Measurements from ENCODE around the gene CAMSAP2. TPM values are rescaled to one million over a fixed set of nuclear protein-coding genes. Genes with fewer than 3 reads are reported as not detected.

Gene CAMSAP2
- polyA plus RNA-seq, 2 of the 4 experiments (the other 2 are of a cell fraction), result 17.3 to 28.5 TPM

DNA sequence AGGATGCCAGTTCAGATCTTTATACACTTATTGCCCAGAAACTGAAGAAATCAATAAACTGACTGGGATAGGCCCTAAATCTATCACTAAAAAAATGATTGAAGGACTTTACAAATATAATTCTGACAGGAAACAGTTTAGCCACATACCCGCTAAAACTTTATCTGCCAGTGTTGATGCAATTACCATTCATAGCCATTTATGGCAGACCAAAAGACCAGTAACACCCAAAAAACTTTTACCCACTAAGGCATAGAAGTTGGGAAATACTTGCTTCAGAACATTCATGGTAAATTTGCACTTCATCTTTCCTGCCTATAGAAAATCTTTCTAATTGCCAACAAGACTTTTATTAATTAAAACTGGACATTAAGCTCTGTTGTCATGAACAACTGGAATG lies 119.1 kb downstream of the CAMSAP2 start:
- TF ChIP-seq NPAS2 (CRISPR knock-in tag; IDR thresholded peaks at IDR 0.05; ENCODE audit: borderline replicate concordance) (no peak), SMC3 (IDR thresholded peaks at IDR 0.05) (no peak), RCOR1 (IDR thresholded peaks at IDR 0.05; ENCODE audit: low read depth, low read length) (no peak), RFX5 (IDR thresholded peaks at IDR 0.05) (no peak), USF2 (IDR thresholded peaks at IDR 0.05) (no peak), ESRRA (IDR thresholded peaks at IDR 0.05; ENCODE audit: borderline replicate concordance, low read length) (no peak), HMGXB4 (CRISPR knock-in tag; IDR thresholded peaks at IDR 0.05; ENCODE audit: borderline replicate concordance) (no peak), POLR2AphosphoS2 (conservative IDR thresholded peaks at IDR 0.05; ENCODE audit: low read length) (no peak), BHLHE40 (IDR thresholded peaks at IDR 0.05; ENCODE audit: low read depth, low read length) (no peak), MYC (IDR thresholded peaks at IDR 0.05; ENCODE audit: borderline replicate concordance, low read length) (no peak), HOXB13 (CRISPR knock-in tag; IDR thresholded peaks at IDR 0.05; ENCODE audit: low read depth) (no peak), ATOH8 (CRISPR knock-in tag; IDR thresholded peaks at IDR 0.05; ENCODE audit: low read depth) (no peak), NFE2L2 (conservative IDR thresholded peaks at IDR 0.05; ENCODE audit: low read length) (no peak), ZFP36 (IDR thresholded peaks at IDR 0.05; ENCODE audit: borderline replicate concordance, partially characterized antibody) (no peak), HDAC2 (IDR thresholded peaks at IDR 0.05) (no peak), CEBPB (IDR thresholded peaks at IDR 0.05) (no peak), EP300 (IDR thresholded peaks at IDR 0.05) (no peak), NR3C1 (IDR thresholded peaks at IDR 0.05) (no peak)
- H3K27ac ChIP-seq, result no peak overlapping the region
- H3K4me2 ChIP-seq, result no peak overlapping the region
- H3K9me3 ChIP-seq, result no peaks in the 10 kb centered on the region
- no peak overlapping the region for H3K4me3 ChIP-seq
- ChIA-PET CTCF (no interaction called here), POLR2A (interaction anchor here (0.6 kb wide), 1 partner anchor 163 kb away, joined by 4 read pairs; no protein-coding TSS in a partner anchor)
- H3K4me1 ChIP-seq, result no peaks in the 10 kb centered on the region
- FAIRE-seq (no peak), ATAC-seq (no peak), DNase-seq (ENCODE audit: low read depth in 1 of 2, low spot score in 1 of 2) (no peak)
- WGBS (ENCODE audit: missing lambda C conversion rate), result 94% methylated on average over 1 of the region's 1 CpG

- ATAC-seq (no peak), DNase-seq (ENCODE audit: low read depth in 1 of 2, low spot score in 1 of 2) (no peak), FAIRE-seq (no peak)
- Histone ChIP-seq H3K4me3 (no peak overlapping the region), H3K4me2 (no peak overlapping the region), H3K4me1 (peaks cover 6% of the 10 kb centered on the region; the same call in 1 of the 3 replicates), H3K27ac (no peak overlapping the region), H3K9me3 (no peaks in the 10 kb centered on the region)
- 95% methylated on average over 2 of the region's 2 CpGs for WGBS (ENCODE audit: missing lambda C conversion rate)
- ChIA-PET CTCF (interaction anchor here (0.7 kb wide), 3 partner anchors 96 to 1976 kb away, joined by 3 read pairs; no protein-coding TSS in a partner anchor), POLR2A (no interaction called here)
- TF ChIP-seq ZFP36 (IDR thresholded peaks at IDR 0.05; ENCODE audit: borderline replicate concordance, partially characterized antibody) (no peak), REST (IDR thresholded peaks at IDR 0.05) (no peak), BHLHE40 (IDR thresholded peaks at IDR 0.05; ENCODE audit: low read depth, low read length) (no peak), ZSCAN20 (CRISPR knock-in tag; IDR thresholded peaks at IDR 0.05) (no peak), SREBF2 (IDR thresholded peaks at IDR 0.05) (no peak), PHF8 (IDR thresholded peaks at IDR 0.05; ENCODE audit: borderline replicate concordance, low read depth) (no peak), CHD2 (IDR thresholded peaks at IDR 0.05; ENCODE audit: low read length, partially characterized antibody) (no peak), ATOH8 (CRISPR knock-in tag; IDR thresholded peaks at IDR 0.05; ENCODE audit: low read depth) (no peak), RFX5 (IDR thresholded peaks at IDR 0.05) (no peak)
Observed at GRCh38 chr1:200861937-200862647, 123.4 kb downstream of the CAMSAP2 start.

All from A549 (cell line).